Measurements from ENCODE around the gene AP2S1. TPM values are rescaled to one million over a fixed set of nuclear protein-coding genes. Genes with fewer than 3 reads are reported as not detected.

Gene AP2S1
- total and polyA plus RNA-seq, 2 of the 8 experiments (the other 6 are each of a cell fraction or from before 2014, with no cell fraction given): 195 to 211 TPM

- no peak for TF ChIP-seq TBP (IDR thresholded peaks at IDR 0.05; ENCODE audit: low read depth, low read length)
Measured at GRCh38 chr19:46834984-46835383, 15.7 kb downstream of the AP2S1 start (continued).

All from H1 (cell line).